Ramos (cell line): Measurements from ENCODE around the gene EIF4EBP2.

Source experiments
- in situ Hi-C: fragments of 300-500 bp; cut with MboI; formaldehyde crosslinking; loops from one replicate; pipeline ENCODE4 v1.14.3; 2022; ENCODE audit warnings: low sequenced_read_pairs; ENCODE audit not compliant: unreplicated experiment

Gene EIF4EBP2, protein sequence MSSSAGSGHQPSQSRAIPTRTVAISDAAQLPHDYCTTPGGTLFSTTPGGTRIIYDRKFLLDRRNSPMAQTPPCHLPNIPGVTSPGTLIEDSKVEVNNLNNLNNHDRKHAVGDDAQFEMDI

DNA sequence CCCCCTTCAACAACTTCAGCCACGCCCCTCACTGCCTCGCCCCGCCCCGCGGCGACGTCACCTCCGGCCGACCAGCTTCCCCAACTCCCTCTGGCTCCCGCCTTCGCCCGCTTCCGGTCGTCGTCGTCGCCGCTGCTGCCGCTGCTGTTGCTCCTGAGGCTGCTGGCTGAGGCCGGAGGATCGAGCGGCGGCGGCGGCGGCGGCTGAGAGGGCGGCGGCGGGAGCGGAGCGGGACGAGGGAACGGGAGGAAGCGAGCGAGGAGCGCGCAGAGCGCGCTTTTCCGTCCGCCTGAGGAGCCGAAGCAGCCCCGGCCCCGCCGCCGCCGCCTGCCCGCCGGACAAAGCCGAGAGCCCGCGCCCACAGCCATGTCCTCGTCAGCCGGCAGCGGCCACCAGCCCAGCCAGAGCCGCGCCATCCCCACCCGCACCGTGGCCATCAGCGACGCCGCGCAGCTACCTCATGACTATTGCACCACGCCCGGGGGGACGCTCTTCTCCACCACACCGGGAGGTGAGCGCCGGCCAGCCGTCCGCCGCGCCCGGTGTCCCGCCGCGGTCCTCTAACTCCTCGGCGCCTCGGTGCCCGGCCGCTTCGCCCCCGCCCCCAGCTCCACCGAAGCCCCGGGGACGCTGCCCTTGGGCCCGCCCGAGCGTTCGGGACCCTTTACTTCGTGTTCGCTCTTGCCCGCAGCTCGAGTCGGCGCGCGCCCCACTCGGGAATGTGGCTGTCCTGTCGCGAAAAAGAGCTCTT lies at the start of gene EIF4EBP2:
Gene EIF4EBP2 (plus strand): TSS at position 110 of the 751 bp plus-strand sequence. CDS start 257 bp downstream, at position 367.
- in situ Hi-C loops = no loop called here

DNA sequence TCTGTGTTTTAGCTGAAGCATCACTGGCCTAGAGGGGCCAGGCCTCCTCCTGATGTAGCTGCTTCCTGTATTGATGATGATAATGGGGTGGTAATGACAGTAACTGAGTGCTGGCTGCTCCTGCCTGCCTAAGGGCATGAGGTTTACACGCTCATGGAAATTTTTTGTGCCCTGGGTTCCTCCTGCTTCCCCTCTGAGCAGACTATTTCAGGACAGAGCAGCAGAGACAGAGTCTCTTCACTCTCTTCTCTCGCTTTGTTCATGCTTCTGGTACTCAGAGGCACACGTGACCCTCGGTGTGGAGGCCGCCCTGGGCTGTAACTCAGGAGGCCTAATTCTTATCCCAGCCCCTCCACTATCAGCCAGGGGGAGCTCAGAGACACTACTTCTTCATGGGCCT lies 49.4 kb upstream of the EIF4EBP2 start:
- in situ Hi-C loops = no loop called here

DNA sequence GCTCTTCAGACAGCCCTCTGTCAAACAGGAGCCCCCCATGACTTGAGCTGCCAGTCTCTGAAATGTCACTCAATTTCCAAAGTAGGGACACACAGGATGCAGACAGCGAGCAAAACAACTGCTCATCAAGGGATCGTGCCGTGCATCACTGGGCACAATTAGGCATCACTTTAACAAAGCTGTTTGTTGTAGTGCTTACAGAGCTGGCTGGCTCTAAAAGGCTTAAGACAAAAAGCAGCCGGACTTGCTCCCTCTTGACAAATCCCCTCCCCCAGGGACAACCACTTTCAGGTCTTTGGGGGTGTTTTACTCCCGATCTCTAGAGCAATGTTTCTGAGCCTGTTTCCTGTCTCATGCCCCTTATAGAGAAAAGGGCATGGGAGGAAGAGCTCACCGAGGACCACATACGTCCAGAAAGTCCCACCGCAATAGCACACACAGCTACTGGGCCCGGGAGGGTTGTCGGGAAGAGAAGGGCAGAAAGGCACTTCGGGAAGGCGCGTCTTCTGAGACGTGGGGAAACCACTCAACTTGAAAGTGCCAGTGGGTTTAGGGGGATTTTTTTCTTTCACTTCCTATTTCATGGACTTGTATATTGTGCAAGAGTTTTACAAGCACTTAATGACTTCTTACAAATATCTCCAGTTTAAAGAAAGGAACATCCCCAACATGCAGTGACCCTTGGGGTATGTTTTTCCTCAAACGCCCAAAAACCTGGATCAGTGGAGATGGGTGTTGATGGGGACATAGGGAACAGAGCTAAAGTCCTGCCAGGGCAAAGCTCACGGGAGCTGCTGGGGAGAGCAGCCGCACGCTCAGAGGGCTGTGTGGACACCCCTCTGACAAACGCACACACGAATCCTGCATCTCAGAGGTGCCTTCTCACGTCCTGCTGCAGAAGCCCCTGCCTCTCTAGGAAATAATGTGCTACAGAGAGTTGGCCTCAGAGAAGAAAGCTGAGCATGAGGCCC lies 48.6 kb upstream of the EIF4EBP2 start:
- in situ Hi-C loops = no loop called here

DNA sequence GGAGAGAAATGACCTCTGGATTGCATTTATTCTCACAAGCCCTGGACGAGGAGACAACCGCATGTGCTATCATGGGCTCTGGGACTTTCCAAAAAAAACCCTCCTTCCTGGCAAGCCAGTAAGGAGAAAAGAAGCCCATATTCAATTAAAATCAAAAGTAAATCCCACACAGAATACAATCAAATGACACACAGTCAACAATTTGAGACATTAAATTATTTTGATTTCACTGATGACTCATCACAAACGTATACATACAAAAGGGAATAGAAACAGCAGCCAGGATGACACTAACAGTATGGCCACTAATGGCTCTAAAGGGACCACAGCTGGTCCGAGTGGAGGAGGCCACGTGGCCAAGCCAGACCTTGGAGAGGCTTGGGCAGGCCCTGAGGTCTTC lies 46.4 kb upstream of the EIF4EBP2 start:
- in situ Hi-C loops = no loop called here

DNA sequence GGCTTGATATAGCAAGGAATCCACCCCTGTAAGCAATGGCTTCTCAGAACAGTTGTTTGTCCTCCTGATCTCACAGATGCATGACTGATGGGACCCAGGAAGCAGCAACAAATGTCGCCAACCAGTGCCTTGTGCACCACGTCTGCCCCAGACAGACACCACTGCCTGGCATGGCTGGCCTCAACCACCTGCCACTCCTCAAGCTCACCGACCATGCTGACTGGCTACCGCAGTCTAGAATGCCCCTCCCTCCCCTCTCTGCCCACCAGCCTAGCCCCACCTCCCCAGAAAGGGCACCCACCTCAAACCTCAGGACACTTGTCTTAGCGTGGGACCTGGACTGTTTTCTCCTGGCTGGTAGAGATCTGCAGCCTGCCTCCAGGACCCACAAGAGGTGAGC lies 45.5 kb upstream of the EIF4EBP2 start:
- in situ Hi-C loops = no loop called here

DNA sequence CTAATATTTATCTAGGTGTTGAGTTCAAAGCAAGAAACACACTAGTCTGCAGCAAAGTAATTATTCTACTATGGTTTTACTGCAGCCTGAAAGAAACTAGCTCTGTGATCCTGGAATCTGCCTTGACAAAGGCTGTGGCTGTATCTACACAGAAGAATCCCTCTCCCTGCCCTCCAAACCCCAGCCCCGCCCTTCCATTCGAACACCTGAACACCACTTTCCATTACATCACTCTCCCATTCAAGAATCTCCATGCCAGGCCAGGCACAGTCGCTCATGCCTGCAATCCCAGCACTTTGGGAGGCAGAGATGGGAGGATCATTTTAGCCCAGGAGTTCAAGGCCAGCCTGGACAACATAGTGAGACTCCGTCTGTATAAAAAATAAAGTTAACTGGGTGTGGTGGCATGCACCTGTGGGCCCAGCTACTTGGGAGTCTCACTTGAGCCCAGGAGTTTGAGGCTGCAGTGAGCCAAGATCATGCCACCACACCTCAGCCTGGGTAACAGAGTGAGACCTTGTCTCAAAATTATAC lies 44.9 kb upstream of the EIF4EBP2 start:
- in situ Hi-C loops = no loop called here

DNA sequence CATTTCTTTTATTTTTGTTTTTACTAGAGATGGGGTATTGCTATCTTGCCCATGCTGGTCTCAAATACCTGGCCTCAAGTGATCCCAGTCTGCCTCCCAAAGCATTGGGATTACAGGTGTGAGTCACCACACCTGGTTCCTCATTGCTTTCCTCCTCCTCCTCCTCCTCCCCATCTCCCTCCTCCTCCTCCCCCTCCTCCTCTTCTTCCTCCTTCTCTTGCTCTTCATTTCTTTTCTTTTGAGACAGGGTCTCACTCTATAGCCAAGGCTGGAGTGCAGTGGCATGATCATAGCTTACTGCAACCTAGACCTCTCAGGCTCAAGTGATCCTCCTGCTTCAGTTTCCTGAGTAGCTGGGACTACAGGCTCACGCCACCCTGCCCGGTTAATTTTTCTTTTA lies 43.7 kb upstream of the EIF4EBP2 start:
- in situ Hi-C loops = loop anchor here (5.0 kb wide), 1 partner anchor 143 kb away; no protein-coding TSS in a partner anchor

DNA sequence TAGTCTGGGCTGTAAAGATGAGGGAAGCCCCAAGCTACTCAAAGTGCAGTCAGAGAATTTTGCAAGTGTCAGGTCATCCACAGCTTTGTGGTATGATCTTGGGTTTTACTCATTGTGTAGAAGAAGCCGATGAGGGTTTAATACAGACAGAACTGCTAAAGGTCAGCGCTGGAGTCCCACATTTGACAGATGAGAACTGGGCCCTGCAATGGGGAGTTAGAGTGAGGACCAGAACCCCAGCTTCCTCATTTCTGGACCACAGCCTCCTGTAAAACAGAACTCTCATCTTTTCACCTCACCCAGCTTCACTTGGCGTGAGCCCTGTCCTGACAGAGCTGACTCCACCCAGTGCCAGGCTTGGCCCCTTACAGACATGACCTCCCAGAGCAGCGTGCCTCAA lies 41.6 kb upstream of the EIF4EBP2 start:
- in situ Hi-C loops = loop anchor here (5.0 kb wide), 1 partner anchor 145 kb away; no protein-coding TSS in a partner anchor

DNA sequence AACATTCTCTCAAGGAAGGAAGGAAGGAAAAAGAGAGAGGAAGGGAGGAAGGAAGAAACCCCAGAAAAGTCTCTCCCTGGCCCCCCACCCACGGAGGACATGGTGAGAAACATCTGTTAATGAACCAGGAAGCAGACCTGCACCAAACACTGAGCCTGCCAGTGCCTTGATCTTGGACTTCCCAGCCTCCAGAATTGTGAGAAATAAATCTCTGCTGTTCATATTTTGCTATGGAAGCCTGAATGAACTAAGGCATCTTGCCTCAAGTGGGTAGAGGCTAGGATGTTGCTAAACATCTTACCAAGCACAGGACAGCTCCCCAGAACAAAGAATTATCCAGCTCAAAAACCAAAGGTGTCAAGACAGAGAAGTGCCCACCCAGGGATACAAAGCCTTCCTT lies 40.7 kb upstream of the EIF4EBP2 start:
- in situ Hi-C loops = loop anchor here (5.0 kb wide), 1 partner anchor 146 kb away; no protein-coding TSS in a partner anchor

DNA sequence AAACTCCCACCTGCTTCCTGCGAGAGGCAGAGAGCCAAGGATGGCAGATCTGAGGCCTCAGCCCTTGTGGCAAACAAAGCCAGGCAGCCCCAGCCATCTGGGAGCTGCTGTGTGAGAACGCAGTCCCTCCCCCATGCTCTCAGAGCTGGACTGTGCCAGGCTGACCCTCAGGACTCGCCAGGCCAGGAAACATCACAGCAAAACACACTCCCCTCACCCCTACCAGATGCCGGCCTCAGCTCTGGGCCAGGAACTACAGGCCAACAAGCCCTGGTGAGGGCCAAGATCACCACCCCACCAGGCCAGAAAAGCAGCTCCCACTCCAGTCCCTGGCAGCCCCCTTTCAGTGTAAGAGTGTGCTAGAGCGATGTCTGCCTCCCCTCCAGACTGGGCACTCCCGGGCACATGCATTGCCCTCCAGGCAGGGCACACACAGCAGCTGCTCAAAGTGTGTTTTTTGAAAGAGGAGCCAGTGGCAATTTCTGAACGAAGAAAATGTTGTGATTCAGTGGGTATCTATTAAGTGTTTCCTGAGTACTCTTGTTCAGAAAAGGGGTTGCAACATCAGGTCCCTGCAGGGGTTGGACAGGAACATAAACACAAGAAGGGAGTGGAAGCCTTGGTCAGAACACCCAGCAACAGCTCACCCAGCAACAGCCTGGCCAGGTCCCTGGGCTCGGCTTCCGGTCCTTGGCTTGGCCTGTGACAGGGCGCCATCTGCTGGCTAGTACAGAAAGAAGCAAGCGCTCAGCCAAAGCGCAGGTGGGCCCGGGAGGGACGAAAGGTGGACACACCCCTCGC lies 39.8 kb upstream of the EIF4EBP2 start:
- in situ Hi-C loops = loop anchor here (5.0 kb wide), 1 partner anchor 147 kb away; no protein-coding TSS in a partner anchor

DNA sequence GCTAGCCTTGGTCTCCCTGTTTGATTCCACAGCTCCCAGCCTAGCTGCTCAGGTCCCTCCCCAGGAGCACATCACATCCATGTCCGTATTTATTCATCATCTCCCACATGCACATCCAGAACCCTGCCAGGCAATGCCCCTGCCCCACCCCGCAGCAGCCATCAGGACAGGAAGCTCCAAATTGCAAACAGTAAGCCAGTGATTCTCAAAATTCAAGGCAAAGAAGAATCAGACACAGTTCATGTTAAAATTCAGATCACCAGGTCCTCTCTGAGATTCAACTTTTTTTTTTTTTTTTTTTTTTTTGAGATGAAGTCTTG lies 39.2 kb upstream of the EIF4EBP2 start:
- in situ Hi-C loops = loop anchor here (5.0 kb wide), 1 partner anchor 147 kb away; no protein-coding TSS in a partner anchor

DNA sequence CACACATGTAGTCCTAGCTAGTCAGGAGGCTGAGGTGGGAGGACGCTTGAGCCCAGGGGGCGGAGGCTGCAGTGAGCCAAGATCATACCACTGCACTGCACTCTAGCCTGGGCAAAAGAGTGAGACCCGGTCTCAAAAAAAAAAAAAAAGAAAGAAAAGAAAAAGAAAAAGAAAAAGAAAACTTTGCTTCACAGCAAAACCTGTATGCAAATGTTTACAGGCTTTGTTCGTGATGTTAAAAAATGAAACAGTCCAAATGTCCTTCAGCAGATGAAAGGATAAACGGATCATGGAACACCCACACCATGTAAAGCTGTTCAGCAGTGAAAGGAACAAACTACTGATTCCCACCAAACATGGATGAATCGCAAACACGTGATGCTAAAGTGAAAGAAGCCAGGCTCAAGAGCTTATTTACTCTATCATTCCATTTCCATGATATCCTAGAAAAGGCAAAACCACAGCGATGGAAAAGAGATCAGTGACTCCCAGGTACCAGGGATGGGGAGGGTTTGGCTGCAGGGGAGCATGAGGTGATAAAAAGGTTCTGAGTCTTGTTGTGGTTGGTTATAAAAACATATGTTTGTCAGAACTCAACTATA lies 36.6 kb upstream of the EIF4EBP2 start:
- in situ Hi-C loops = no loop called here

DNA sequence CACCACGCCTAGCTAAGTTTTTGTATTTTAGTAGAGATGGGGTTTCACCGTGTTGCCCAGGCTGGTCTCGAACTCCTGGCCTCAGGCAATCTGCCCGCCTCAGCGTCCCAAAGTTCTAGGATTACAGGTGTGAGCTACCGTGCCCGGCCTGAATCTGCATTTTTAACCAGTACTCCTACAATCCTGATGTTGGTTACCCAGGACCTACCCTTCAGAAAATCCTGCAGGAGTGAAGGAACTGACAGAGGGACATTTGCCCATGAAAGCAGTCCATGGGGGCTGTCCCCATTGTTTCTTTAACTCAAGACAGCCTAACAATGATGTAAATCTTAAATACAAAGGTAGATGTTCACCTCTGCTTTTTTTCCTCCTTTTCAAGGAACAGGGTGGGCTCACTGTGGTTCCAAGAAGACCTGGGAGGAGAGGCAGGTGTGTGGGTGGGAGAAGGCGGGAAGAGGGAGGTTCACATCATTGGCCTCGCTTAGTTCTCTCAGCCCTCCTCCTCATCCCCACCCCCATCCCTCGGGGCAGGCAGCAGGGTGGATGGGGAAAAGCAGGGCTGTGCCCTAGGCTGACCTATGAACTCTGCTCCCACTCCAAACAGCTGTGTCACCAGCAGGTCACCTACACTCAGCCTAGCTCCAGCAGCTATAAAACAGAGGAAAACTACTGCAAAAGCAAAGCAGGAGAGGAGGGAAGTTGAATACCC lies 35.0 kb upstream of the EIF4EBP2 start:
- in situ Hi-C loops = no loop called here

DNA sequence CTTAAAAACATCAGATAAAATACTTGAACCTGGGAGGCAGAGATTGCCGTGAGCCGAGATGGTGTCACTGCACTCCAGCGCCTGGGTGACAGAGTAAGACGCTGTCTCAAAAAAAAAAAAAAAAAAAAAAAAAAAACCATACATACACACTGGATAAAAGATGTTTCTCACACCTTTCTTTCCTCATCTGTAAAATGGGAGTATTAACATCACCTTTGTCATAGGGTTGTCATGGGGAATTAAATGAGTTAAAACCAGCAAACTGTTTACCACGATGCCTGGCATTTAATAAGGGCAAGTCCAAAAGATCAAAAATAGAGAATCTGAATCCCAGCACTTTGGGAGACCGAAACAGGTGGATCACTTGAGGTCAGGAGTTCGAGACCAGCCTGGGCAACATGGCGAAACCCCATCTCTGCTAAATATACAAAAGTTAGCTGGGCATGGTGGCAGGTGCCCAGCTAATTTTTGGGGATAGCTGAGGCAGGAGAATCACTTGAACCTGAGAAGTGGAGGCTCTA lies 34.4 kb upstream of the EIF4EBP2 start:
- in situ Hi-C loops = no loop called here

DNA sequence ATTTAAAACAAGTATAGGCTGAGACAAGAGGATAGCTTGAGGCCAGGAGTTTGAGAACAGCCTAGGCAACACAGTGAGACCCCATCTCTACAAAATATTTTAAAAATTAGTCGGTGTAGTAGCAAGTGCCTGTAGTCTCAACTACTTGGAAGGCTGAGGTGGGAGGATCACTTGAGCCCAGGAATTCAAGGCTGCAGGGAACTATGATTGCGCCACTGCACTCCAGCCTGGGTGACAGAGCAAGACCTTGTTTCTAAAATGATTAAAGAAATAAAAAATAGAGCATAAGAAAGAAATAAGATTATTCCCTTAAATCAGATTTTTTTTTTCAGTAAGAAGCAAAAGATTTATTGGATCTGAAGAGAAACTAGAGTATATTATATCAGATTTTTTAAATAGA lies 33.2 kb upstream of the EIF4EBP2 start:
- in situ Hi-C loops = no loop called here

DNA sequence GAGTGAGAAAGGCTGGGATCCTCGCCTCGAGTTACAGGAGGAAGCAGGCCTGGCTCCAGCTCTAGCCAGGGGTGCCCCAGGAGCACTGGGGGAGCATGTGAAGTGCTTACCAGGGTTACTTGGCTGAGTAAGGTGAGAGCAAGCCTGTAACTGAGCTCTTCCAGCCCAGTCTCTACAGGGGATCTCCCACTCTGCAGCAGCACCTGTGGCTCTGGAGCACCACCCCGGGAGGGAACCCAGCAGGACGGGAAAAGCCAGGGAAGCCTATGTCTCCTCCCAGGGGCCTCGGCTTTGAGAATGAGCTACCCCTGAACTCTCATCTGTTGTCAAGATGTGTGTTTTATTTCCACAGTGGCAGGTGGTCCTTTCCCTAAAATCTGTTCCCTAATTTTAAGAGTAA lies 32.1 kb upstream of the EIF4EBP2 start:
- in situ Hi-C loops = no loop called here

DNA sequence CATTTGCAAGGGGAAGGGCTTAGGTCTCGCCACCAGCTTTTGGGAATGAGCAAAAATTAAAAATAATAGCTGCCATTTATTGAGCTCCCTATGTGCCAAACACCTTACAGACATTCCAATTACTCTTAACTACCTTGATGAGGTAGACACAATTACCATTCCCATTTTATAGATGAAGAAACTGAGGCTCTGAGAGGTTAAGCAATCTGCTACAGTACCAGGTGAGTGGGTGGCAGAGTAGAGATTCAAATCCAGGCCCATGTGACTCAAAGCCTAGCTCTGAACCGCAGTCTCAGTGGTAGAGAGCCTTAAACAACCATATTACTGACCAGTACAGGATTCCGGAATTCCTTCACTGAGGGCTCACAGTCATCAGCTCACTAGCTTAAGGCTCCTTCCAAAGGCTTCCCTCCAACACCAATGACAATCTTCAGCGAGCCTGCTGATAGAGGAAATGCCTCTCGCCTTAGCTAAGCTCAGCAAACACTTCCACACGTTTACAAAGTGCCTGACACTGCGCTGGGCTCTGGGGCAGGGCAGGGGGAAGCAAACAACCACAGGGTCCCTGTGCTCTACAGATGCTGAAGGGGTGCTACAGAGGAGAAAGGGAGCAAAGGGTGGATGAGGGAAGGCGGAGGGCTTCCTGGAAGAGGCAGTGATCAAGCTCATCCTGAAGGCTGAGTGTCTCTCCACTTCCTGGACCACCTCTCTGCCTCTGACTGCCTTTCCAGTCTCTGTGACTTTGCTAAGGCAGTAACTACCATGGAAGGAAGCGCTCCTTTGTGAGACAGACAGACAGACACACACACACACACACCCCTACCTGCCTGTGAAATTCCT lies 28.9 kb upstream of the EIF4EBP2 start:
- in situ Hi-C loops = no loop called here
